ENCODE results near the gene ZSWIM3.

Gene ZSWIM3

DNA sequence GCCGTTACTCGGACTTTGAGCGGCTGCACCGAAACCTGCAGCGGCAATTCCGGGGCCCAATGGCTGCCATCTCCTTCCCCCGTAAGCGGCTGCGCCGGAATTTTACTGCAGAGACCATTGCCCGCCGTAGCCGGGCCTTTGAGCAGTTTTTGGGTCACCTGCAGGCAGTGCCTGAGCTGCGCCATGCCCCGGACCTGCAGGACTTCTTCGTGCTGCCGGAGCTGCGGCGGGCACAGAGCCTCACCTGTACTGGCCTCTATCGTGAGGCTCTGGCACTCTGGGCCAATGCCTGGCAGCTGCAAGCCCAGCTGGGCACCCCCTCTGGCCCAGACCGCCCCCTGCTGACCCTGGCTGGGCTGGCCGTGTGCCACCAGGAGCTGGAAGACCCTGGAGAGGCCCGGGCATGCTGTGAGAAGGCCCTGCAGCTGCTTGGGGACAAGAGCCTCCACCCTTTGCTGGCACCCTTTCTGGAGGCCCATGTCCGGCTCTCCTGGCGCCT lies 16.7 kb upstream of the ZSWIM3 start:
- no peak overlapping the region for H3K4me2 ChIP-seq (ENCODE audit: low read depth, low read length)
- DNase-seq = no peak
- H3K27ac ChIP-seq (ENCODE audit: low read length) = no peak overlapping the region
- no peaks in the 10 kb centered on the region for H3K9me3 ChIP-seq (replicated peaks; ENCODE audit: insufficient read depth, low read length)
- no peaks in the 10 kb centered on the region for H3K79me2 ChIP-seq (ENCODE audit: low read length)
- no peaks in the 10 kb centered on the region for H3F3A ChIP-seq (ENCODE audit: insufficient read depth, low read length)
- H3K27me3 ChIP-seq (replicated peaks; ENCODE audit: insufficient read depth, low read length) = no peaks in the 10 kb centered on the region
- H3K9ac ChIP-seq (ENCODE audit: low read length) = no peak overlapping the region
- H3K9me2 ChIP-seq (replicated peaks; ENCODE audit: insufficient read depth, low read length) = no peaks in the 10 kb centered on the region
- no peaks in the 10 kb centered on the region for H4K20me1 ChIP-seq (ENCODE audit: insufficient read depth, low read length)
- H2AFZ ChIP-seq (ENCODE audit: low read length) = no peak overlapping the region
- TF ChIP-seq EZH2phosphoT487 (IDR thresholded peaks at IDR 0.05; ENCODE audit: low read length) (no peak), EZH2 (optimal IDR thresholded peaks at IDR 0.05; ENCODE audit: low read depth, low read length) (no peak)
- TF ChIP-seq, protein P1, sequence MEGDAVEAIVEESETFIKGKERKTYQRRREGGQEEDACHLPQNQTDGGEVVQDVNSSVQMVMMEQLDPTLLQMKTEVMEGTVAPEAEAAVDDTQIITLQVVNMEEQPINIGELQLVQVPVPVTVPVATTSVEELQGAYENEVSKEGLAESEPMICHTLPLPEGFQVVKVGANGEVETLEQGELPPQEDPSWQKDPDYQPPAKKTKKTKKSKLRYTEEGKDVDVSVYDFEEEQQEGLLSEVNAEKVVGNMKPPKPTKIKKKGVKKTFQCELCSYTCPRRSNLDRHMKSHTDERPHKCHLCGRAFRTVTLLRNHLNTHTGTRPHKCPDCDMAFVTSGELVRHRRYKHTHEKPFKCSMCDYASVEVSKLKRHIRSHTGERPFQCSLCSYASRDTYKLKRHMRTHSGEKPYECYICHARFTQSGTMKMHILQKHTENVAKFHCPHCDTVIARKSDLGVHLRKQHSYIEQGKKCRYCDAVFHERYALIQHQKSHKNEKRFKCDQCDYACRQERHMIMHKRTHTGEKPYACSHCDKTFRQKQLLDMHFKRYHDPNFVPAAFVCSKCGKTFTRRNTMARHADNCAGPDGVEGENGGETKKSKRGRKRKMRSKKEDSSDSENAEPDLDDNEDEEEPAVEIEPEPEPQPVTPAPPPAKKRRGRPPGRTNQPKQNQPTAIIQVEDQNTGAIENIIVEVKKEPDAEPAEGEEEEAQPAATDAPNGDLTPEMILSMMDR (IDR thresholded peaks at IDR 0.05; ENCODE audit: low read length) = no peak
- H3K36me3 ChIP-seq (replicated peaks; ENCODE audit: insufficient read depth, low read length) = no peaks in the 10 kb centered on the region
- H3K4me1 ChIP-seq (ENCODE audit: low read length) = no peaks in the 10 kb centered on the region
- no peak overlapping the region for H3K4me3 ChIP-seq (ENCODE audit: low read length)

DNA sequence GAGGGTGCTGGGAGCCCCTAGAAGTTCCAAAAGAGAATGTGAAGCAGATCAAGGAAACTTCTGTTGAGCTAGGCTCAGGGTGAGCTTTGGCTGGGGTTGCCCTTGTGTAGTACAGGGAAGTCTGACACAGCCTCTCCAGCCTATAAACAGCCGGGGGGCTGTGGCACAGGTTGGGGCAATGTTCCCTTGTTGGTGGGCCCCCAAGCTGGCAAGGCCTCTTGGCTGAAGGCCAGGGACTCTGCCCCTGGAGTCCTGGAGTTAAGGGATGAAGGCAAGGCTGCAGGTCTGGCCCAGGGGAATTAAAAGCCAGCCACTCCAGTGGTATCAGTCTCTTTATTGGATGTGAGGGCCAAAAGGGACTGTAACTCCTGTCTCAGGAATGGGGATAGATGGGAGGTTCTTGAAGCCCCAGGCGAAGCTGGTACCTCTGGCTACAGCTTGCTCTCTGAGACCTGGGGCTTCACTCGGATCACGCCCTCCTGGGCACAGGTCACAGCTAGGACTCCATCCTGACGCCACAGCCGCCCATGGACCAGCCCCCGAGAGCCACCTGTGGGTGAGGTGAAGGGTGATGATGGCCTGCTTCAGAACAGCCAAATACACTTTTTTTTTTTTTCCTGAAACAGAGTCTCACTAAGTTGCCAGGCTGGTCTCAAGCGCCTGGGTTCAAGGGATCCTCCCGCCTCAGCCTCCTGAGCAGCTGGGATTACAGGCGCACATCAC lies 15.8 kb upstream of the ZSWIM3 start:
- H3K9ac ChIP-seq (ENCODE audit: low read length) = no peak overlapping the region

DNA sequence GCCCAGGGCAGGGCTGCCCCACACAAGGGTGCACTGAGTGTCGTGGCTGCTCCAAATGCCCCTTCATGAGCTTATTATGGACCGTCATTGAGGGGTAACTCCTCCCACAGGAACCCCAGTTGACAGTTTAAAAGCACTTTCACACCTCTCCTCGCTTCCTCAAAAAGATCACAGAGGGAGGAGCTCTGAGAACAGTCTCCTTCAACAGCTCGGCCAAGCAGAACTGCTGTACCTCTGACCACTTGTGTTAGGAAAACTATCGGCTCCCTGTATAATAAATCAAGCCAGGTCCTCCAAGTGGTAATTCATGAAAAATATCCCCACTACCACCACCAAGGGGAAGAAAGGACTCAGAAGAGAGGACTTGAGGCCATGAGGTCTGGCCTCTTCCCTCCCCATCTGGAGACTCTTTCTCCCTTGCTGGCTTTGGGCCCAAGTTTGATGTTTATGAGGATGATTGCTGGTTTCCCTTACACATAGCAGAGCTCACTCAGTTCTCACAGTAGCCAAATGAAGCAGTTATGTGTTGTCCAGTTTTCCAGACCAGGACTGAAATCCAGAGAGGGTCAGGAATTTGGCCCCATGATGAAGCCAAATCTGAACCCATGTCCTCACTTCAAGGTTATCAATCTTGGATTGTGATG lies 15.1 kb upstream of the ZSWIM3 start:
- H4K20me1 ChIP-seq (ENCODE audit: insufficient read depth, low read length) = no peaks in the 10 kb centered on the region
- no peaks in the 10 kb centered on the region for H3K9me2 ChIP-seq (replicated peaks; ENCODE audit: insufficient read depth, low read length)
- no peak overlapping the region for H3K9ac ChIP-seq (ENCODE audit: low read length)
- H3K9me3 ChIP-seq (replicated peaks; ENCODE audit: insufficient read depth, low read length) = no peaks in the 10 kb centered on the region
- H3F3A ChIP-seq (ENCODE audit: insufficient read depth, low read length) = no peaks in the 10 kb centered on the region
- H3K4me2 ChIP-seq (ENCODE audit: low read depth, low read length) = no peak overlapping the region
- TF ChIP-seq EZH2 (optimal IDR thresholded peaks at IDR 0.05; ENCODE audit: low read depth, low read length) (no peak), EZH2phosphoT487 (IDR thresholded peaks at IDR 0.05; ENCODE audit: low read length) (no peak)
- TF ChIP-seq, protein P1 (IDR thresholded peaks at IDR 0.05; ENCODE audit: low read length) = no peak
- H3K27ac ChIP-seq (ENCODE audit: low read length) = no peak overlapping the region
- H3K4me3 ChIP-seq (ENCODE audit: low read length) = no peak overlapping the region
- no peak overlapping the region for H2AFZ ChIP-seq (ENCODE audit: low read length)
- H3K4me1 ChIP-seq (ENCODE audit: low read length) = no peaks in the 10 kb centered on the region
- H3K79me2 ChIP-seq (ENCODE audit: low read length) = no peaks in the 10 kb centered on the region
- no peak for DNase-seq
- no peaks in the 10 kb centered on the region for H3K36me3 ChIP-seq (replicated peaks; ENCODE audit: insufficient read depth, low read length)
- H3K27me3 ChIP-seq (replicated peaks; ENCODE audit: insufficient read depth, low read length) = no peaks in the 10 kb centered on the region

More for the DNA sequence above, 15.8 kb upstream of the ZSWIM3 start:
- H2AFZ ChIP-seq (ENCODE audit: low read length) = no peak overlapping the region
- no peaks in the 10 kb centered on the region for H3K4me1 ChIP-seq (ENCODE audit: low read length)
- H3K4me3 ChIP-seq (ENCODE audit: low read length) = no peak overlapping the region
- H3K36me3 ChIP-seq (replicated peaks; ENCODE audit: insufficient read depth, low read length) = no peaks in the 10 kb centered on the region
- H3K27ac ChIP-seq (ENCODE audit: low read length) = no peak overlapping the region
- no peaks in the 10 kb centered on the region for H3K9me3 ChIP-seq (replicated peaks; ENCODE audit: insufficient read depth, low read length)
- H3F3A ChIP-seq (ENCODE audit: insufficient read depth, low read length) = no peaks in the 10 kb centered on the region
- H4K20me1 ChIP-seq (ENCODE audit: insufficient read depth, low read length) = no peaks in the 10 kb centered on the region
- no peaks in the 10 kb centered on the region for H3K79me2 ChIP-seq (ENCODE audit: low read length)
- H3K4me2 ChIP-seq (ENCODE audit: low read depth, low read length) = no peak overlapping the region
- TF ChIP-seq EZH2 (optimal IDR thresholded peaks at IDR 0.05; ENCODE audit: low read depth, low read length) = no peak
- H3K27me3 ChIP-seq (replicated peaks; ENCODE audit: insufficient read depth, low read length) = no peaks in the 10 kb centered on the region
- no peaks in the 10 kb centered on the region for H3K9me2 ChIP-seq (replicated peaks; ENCODE audit: insufficient read depth, low read length)
- DNase-seq = no peak

DNA sequence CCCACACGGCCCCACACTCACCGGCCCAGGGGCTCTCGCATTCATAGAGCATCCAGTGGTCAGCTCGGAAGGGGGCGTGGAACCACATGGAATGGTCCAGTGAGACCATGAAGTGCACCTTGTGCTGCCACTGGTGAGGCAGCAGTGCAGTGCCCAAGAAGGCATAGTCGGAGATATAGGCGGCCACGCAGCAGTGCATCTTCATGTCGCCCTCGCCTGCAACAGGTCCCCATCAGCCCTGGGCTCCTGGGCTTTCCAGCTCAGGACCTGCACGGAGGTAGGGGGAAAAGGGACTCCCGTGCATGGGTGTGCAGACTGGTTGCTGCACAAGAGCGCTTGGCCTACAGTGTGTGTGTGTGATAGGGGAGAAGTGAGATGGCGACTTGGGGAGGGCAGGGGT lies 13.9 kb upstream of the ZSWIM3 start:
- H3K27me3 ChIP-seq (replicated peaks; ENCODE audit: insufficient read depth, low read length) = no peaks in the 10 kb centered on the region
- H3K9me2 ChIP-seq (replicated peaks; ENCODE audit: insufficient read depth, low read length) = no peaks in the 10 kb centered on the region
- no peaks in the 10 kb centered on the region for H3K36me3 ChIP-seq (replicated peaks; ENCODE audit: insufficient read depth, low read length)
- H3F3A ChIP-seq (ENCODE audit: insufficient read depth, low read length) = no peaks in the 10 kb centered on the region
- H3K27ac ChIP-seq (ENCODE audit: low read length) = no peak overlapping the region
- no peaks in the 10 kb centered on the region for H3K4me1 ChIP-seq (ENCODE audit: low read length)
- no peaks in the 10 kb centered on the region for H4K20me1 ChIP-seq (ENCODE audit: insufficient read depth, low read length)
- no peak overlapping the region for H3K4me2 ChIP-seq (ENCODE audit: low read depth, low read length)
- no peaks in the 10 kb centered on the region for H3K9me3 ChIP-seq (replicated peaks; ENCODE audit: insufficient read depth, low read length)
- H3K9ac ChIP-seq (ENCODE audit: low read length) = no peak overlapping the region
- TF ChIP-seq EZH2 (optimal IDR thresholded peaks at IDR 0.05; ENCODE audit: low read depth, low read length) = no peak
- TF ChIP-seq EZH2phosphoT487 (IDR thresholded peaks at IDR 0.05; ENCODE audit: low read length) = no peak
- TF ChIP-seq, protein P1 (IDR thresholded peaks at IDR 0.05; ENCODE audit: low read length) = no peak
- DNase-seq = no peak
- no peaks in the 10 kb centered on the region for H3K79me2 ChIP-seq (ENCODE audit: low read length)
- no peak overlapping the region for H2AFZ ChIP-seq (ENCODE audit: low read length)
- H3K4me3 ChIP-seq (ENCODE audit: low read length) = no peak overlapping the region
